ENCODE measurements around the gene LMAN1L.

LMAN1L gene

GRCh38 chr15:74839526-74840395 lies 27.1 kb downstream of the LMAN1L start:
- DNase-seq, result no peak

- DNase-seq, result no peak
Observed at GRCh38 chr15:74840851-74841775, 28.5 kb downstream of the LMAN1L start.

GRCh38 chr15:74841891-74842373 lies 29.3 kb downstream of the LMAN1L start:
- DNase-seq, result no peak

- DNase-seq, result peak; percentile 77
Observed at GRCh38 chr15:74842581-74843444, 30.2 kb downstream of the LMAN1L start, which contains the start of gene ULK3. TSS of gene ULK3 (minus strand) at chr15:74843156. CDS start at chr15:74843105, 51 bp downstream.

GRCh38 chr15:74843445-74843828 lies 30.8 kb downstream of the LMAN1L start:
- DNase-seq, result no peak

GRCh38 chr15:74843891-74844299 lies 31.3 kb downstream of the LMAN1L start:
- no peak for DNase-seq

GRCh38 chr15:74844319-74845207 lies 31.9 kb downstream of the LMAN1L start:
- DNase-seq, result no peak

- no peak for DNase-seq
Observed at GRCh38 chr15:74845208-74845568, 32.6 kb downstream of the LMAN1L start.

- DNase-seq, result no peak
Observed at GRCh38 chr15:74845581-74845980, 32.9 kb downstream of the LMAN1L start.

- DNase-seq, result no peak
Observed at GRCh38 chr15:74847432-74847831, 34.8 kb downstream of the LMAN1L start.

GRCh38 chr15:74850393-74850792 lies 37.8 kb downstream of the LMAN1L start:
- no peak for DNase-seq

GRCh38 chr15:74851960-74852359 lies 39.3 kb downstream of the LMAN1L start:
- no peak for DNase-seq

GRCh38 chr15:74854453-74855022 lies 41.9 kb downstream of the LMAN1L start:
- no peak for DNase-seq

- DNase-seq, result no peak
Observed at GRCh38 chr15:74855857-74856256, 43.2 kb downstream of the LMAN1L start.

- DNase-seq, result no peak
Observed at GRCh38 chr15:74856537-74856936, 43.9 kb downstream of the LMAN1L start.

- DNase-seq, result no peak
Observed at GRCh38 chr15:74857082-74857655, 44.5 kb downstream of the LMAN1L start.

GRCh38 chr15:74857671-74858368 lies 45.2 kb downstream of the LMAN1L start:
- DNase-seq, result no peak

- no peak for DNase-seq
Observed at GRCh38 chr15:74858369-74858740, 45.7 kb downstream of the LMAN1L start.

- no peak for DNase-seq
Observed at GRCh38 chr15:74863239-74864056, 50.8 kb downstream of the LMAN1L start.

Measured in GOT3 (cell line).